H1 (cell line): ENCODE measurements around the gene ZNF593.

Experiments
- BACH1 ChIP-seq: IDR thresholded peaks from 2 replicates; pipeline ENCODE4 v1.6.1; 2012; ENCODE audit warnings: low read length, improper control_type of control experiment
- CREB1 ChIP-seq: IDR thresholded peaks from 2 replicates; pipeline ENCODE4 v1.6.1; 2012; ENCODE audit warnings: inconsistent platforms
- EP300 ChIP-seq, 2 experiments: IDR thresholded peaks; 1 replicate in 1 of 2; 2 replicates in 1 of 2; pipeline ENCODE4 v1.6.1; 2011 to 2012; ENCODE audit warnings: low read depth in 2 of 2, low read length in 2 of 2, mild to moderate bottlenecking in 2 of 2, borderline replicate concordance in 1 of 2, inconsistent platforms in 1 of 2, moderate library complexity in 1 of 2
- EZH2 ChIP-seq: fragments of 200-600 bp; sonication (generic); IDR thresholded peaks from 2 replicates; pipeline ENCODE4 v1.7.1; 2012; ENCODE audit warnings: low read depth, mild to moderate bottlenecking, moderate library complexity, low read length, inconsistent platforms; ENCODE audit not compliant: severe bottlenecking
- HDAC6 ChIP-seq: IDR thresholded peaks from one replicate; pipeline ENCODE4 v1.7.1; 2012; ENCODE audit warnings: low read depth, mild to moderate bottlenecking, inconsistent platforms, low read length, moderate library complexity
- POLR2A ChIP-seq, 2 experiments: IDR thresholded peaks; 1 replicate in 1 of 2; 2 replicates in 1 of 2; pipeline ENCODE4 v1.6.1; 2011; ENCODE audit warnings: low read depth in 2 of 2, low read length in 2 of 2, mild to moderate bottlenecking in 2 of 2; ENCODE audit errors: control extremely low read depth in 1 of 2
- RFX5 ChIP-seq: IDR thresholded peaks from 2 replicates; pipeline ENCODE4 v1.6.1; 2011; ENCODE audit warnings: low read depth, low read length, improper control_type of control experiment, borderline replicate concordance
- SAP30 ChIP-seq: fragments of 300-600 bp; sonication (generic); IDR thresholded peaks from 2 replicates; pipeline ENCODE4 v1.7.1; 2012; ENCODE audit warnings: low read length, moderate library complexity, mild to moderate bottlenecking, inconsistent platforms; ENCODE audit not compliant: insufficient read depth, insufficient replicate concordance
- SP1 ChIP-seq: IDR thresholded peaks from 2 replicates; pipeline ENCODE4 v1.6.1; 2011; ENCODE audit warnings: low read depth, low read length
- SP4 ChIP-seq: IDR thresholded peaks from 2 replicates; pipeline ENCODE4 v1.6.1; 2012; ENCODE audit warnings: low read length, inconsistent platforms
- TF ChIP-seq, protein P1 (sequence below), 3 experiments: IDR thresholded peaks; 1 replicate in 2 of 3; 2 replicates in 1 of 3; pipeline versions ENCODE4 v1.5.1 to v1.6.1; 2011; ENCODE audit warnings: low read length in 3 of 3, mild to moderate bottlenecking in 3 of 3, inconsistent platforms in 2 of 3, low read depth in 1 of 3, moderate library complexity in 1 of 3; ENCODE audit not compliant: insufficient read depth in 1 of 3; ENCODE audit errors: control extremely low read depth in 1 of 3
- TF ChIP-seq, protein P2 (sequence below): IDR thresholded peaks from 2 replicates; pipeline ENCODE4 v1.6.1; 2012; ENCODE audit warnings: inconsistent platforms

DNA sequence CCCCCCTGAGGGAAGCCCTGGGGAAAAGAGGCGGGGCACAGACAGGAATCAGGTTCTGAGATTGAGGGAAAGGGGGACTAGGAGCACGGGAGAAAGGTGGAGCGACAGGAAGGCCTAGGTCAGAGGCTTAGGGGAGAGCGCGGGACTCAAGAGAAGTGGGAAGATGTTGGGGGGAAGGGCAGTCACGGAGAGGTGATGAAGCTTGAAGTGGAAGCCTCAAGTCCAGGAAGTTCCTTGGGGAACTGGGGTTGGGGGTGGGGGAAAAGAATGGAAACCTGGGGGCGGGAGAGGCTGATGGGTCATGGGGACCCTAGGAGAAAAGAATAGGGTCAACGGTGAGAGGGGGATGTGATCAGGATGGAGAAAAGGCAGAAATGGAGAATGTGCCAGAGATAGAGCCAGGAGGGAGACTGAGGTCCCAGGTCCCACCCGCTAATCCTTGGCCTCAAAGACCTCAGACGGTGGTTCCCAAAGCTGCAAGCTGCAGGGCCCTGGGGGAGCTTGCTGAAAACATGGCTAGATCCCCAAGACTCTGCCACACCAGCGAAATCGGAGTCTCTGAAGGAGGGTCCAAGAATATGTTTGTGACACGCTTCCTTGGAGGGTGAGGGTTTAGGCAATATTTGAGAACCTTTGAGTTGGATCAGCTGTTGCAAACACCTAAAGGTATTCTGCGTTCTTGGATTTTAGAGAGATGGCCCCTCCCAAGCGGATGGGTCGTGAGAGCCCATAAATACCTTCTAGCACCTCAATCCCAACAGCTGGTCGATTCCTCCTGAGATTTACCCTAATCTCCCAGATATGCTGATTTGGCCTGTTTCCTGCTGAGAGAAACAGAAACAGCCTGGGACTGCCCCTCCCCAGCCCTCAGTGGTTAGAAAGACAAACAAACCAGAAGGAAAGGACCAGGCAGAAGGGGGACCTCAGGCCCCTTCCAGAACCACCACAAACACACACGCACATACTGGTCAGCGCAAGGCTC lies 4.6 kb upstream of the ZNF593 start:
- TF ChIP-seq EZH2 (no peak), SAP30 (no peak), POLR2A (IDR thresholded peaks at IDR 0.05; ENCODE audit: control extremely low read depth in 1 of 2, low read depth in 2 of 2, low read length in 2 of 2) (no peak), BACH1 (no peak), HDAC6 (no peak), SP4 (no peak), EP300 (IDR thresholded peaks at IDR 0.05; ENCODE audit: borderline replicate concordance in 1 of 2, low read depth in 2 of 2, low read length in 2 of 2) (no peak), CREB1 (no peak), SP1 (no peak), RFX5 (no peak)
- TF ChIP-seq, protein P1, sequence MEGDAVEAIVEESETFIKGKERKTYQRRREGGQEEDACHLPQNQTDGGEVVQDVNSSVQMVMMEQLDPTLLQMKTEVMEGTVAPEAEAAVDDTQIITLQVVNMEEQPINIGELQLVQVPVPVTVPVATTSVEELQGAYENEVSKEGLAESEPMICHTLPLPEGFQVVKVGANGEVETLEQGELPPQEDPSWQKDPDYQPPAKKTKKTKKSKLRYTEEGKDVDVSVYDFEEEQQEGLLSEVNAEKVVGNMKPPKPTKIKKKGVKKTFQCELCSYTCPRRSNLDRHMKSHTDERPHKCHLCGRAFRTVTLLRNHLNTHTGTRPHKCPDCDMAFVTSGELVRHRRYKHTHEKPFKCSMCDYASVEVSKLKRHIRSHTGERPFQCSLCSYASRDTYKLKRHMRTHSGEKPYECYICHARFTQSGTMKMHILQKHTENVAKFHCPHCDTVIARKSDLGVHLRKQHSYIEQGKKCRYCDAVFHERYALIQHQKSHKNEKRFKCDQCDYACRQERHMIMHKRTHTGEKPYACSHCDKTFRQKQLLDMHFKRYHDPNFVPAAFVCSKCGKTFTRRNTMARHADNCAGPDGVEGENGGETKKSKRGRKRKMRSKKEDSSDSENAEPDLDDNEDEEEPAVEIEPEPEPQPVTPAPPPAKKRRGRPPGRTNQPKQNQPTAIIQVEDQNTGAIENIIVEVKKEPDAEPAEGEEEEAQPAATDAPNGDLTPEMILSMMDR (IDR thresholded peaks at IDR 0.05; ENCODE audit: control extremely low read depth in 1 of 3, insufficient read depth in 1 of 3, low read depth in 1 of 3, low read length in 3 of 3): no peak
- TF ChIP-seq, protein P2, sequence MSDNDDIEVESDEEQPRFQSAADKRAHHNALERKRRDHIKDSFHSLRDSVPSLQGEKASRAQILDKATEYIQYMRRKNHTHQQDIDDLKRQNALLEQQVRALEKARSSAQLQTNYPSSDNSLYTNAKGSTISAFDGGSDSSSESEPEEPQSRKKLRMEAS: no peak
